ENCODE data around the gene ITGB2. TPM values are rescaled to one million over a fixed set of nuclear protein-coding genes. Genes with fewer than 3 reads are reported as not detected.
A peak's percentile ranks its signal among the peaks of the same experiment; 100 is the strongest.

Gene ITGB2
- total and polyA plus RNA-seq, 8 donors, result 7.7 to 404 (median 11.2) TPM

GRCh38 chr21:44871576-44872269 is 49.0 kb downstream of the ITGB2 start:
- H3K9me3 ChIP-seq, result no peaks in the 10 kb centered on the region
- ATAC-seq (peak; percentile 16), DNase-seq (peak in 3 of 4 donors; percentile 15 to 61 (median 22))
- H3K27ac ChIP-seq, result peak overlapping the region; percentile 88 to 98
- TF ChIP-seq, protein P1, sequence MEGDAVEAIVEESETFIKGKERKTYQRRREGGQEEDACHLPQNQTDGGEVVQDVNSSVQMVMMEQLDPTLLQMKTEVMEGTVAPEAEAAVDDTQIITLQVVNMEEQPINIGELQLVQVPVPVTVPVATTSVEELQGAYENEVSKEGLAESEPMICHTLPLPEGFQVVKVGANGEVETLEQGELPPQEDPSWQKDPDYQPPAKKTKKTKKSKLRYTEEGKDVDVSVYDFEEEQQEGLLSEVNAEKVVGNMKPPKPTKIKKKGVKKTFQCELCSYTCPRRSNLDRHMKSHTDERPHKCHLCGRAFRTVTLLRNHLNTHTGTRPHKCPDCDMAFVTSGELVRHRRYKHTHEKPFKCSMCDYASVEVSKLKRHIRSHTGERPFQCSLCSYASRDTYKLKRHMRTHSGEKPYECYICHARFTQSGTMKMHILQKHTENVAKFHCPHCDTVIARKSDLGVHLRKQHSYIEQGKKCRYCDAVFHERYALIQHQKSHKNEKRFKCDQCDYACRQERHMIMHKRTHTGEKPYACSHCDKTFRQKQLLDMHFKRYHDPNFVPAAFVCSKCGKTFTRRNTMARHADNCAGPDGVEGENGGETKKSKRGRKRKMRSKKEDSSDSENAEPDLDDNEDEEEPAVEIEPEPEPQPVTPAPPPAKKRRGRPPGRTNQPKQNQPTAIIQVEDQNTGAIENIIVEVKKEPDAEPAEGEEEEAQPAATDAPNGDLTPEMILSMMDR (IDR thresholded peaks at IDR 0.05), result no peak
- peak overlapping the region; percentile 78 to 84 for H3K4me3 ChIP-seq
- no peaks in the 10 kb centered on the region for H3K36me3 ChIP-seq
- no peaks in the 10 kb centered on the region for H3K27me3 ChIP-seq
- intact Hi-C loops (cut with DNase I), result no loop called here
- peaks cover 54 to 81% of the 10 kb centered on the region in 2 donors for H3K4me1 ChIP-seq

GRCh38 chr21:44870748-44871495 is 49.8 kb downstream of the ITGB2 start:
- DNase-seq (peak in 1 of 4 donors; percentile 58), ATAC-seq (no peak)
- intact Hi-C loops (cut with DNase I), result no loop called here
- no peaks in the 10 kb centered on the region for H3K27me3 ChIP-seq
- peak overlapping the region in 1 of 2 donors; percentile 84 for H3K4me3 ChIP-seq
- no peaks in the 10 kb centered on the region for H3K36me3 ChIP-seq
- H3K27ac ChIP-seq, result peak overlapping the region; percentile 88 to 98
- TF ChIP-seq, protein P1 (IDR thresholded peaks at IDR 0.05), result no peak
- peaks cover 55 to 77% of the 10 kb centered on the region in 2 donors for H3K4me1 ChIP-seq
- H3K9me3 ChIP-seq, result no peaks in the 10 kb centered on the region

DNA sequence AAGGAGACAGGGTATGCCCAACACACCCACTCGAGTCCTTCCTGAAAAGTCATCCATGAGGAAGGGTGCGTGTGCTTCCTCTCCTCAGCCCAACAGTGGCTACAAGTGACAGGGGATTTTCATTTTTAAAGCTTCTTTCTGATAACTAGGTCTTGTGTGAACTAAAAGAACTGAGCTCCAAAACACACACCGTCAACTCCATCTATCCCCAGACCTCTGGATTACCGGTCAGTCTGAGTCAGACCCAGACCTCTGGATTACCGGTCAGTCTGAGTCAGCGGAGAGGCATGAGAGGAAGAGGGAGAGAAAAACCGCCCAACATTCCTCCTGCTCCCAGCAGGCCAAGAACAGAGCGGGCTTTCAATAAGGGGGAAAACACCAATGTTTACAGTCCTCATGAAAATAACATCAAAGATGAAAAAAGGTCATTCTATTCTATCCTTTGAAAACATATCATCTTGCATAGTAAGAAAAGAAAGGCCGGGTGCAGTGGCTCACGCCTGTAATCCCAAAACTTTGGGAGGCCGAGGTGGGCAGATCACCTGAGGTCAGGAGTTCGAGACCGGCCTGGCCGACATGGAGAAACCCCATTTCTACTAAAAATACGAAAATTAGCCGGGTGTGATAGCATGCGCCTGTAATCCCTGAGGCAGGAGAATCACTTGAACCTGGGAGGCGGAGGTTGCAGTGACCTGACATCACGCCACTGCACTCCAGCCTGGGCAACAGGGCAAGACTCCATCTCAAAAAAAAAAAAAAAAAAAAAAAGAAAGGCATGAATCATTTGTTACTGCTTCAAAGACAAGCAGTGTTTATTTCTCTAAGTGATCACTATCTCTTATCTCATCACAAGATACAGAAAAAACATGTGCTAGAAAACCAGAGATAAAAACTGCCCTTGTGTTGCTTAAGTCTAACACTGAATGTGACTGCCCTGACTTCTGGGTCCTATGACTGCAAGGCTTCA is 50.6 kb downstream of the ITGB2 start:
- ATAC-seq, result peak; percentile 31
- Histone ChIP-seq H3K9me3 (no peaks in the 10 kb centered on the region), H3K36me3 (peaks cover 0 to 3% of the 10 kb centered on the region in 2 donors), H3K27me3 (no peaks in the 10 kb centered on the region), H3K4me3 (peak overlapping the region in 1 of 2 donors; percentile 84), H3K27ac (peak overlapping the region; percentile 88 to 98), H3K4me1 (peaks cover 55 to 77% of the 10 kb centered on the region in 2 donors)
- TF ChIP-seq, protein P1 (IDR thresholded peaks at IDR 0.05), result no peak
- intact Hi-C loops (cut with DNase I), result no loop called here
- peak in 1 of 4 donors; percentile 73 for DNase-seq

GRCh38 chr21:44868707-44869106 is 52.0 kb downstream of the ITGB2 start:
- Histone ChIP-seq H3K4me3 (no peak overlapping the region), H3K36me3 (peaks cover 0 to 17% of the 10 kb centered on the region in 2 donors), H3K27ac (peak overlapping the region; percentile 88 to 98), H3K9me3 (no peaks in the 10 kb centered on the region), H3K27me3 (no peaks in the 10 kb centered on the region), H3K4me1 (peaks cover 52 to 81% of the 10 kb centered on the region in 2 donors)
- peak in 1 of 4 donors; percentile 18 for DNase-seq
- intact Hi-C loops (cut with DNase I), result no loop called here
- no peak for ATAC-seq
- TF ChIP-seq, protein P1 (IDR thresholded peaks at IDR 0.05), result no peak

Data from left lung (tissue), 10 donors.